GM12878 (cell line): Measurements from ENCODE around the gene IDH3B. TPM values are rescaled to one million over a fixed set of nuclear protein-coding genes. Genes with fewer than 3 reads are reported as not detected.
A peak's percentile ranks its signal among the peaks of the same experiment; 100 is the strongest.

Source experiments
- ATAC-seq: fragments of 200-7000 bp; cut with Tn5 transposase; 3 replicates; pipeline ENCODE4 v1.9.1; 2020; ENCODE audit warnings: mild to moderate bottlenecking, moderate library complexity
- BruUV-seq: library from RNA; stranded (reverse); fragments of 400-500 nt; replicated peaks from 2 replicates; lab custom pipeline; 2021; lab: Mats Ljungman, UMichigan
- CTCF ChIA-PET: fragments of 300-600 bp; sonication (Branson Sonifier 250); formaldehyde crosslinking; extraction: SDS; loops from one replicate; lab custom pipeline; 2021; ENCODE audit warnings: inconsistent platforms; lab: Yijun Ruan, JAX
- POLR2A ChIA-PET: fragments of 350-600 bp; formaldehyde crosslinking; extraction: SDS; loops from one replicate; lab custom pipeline; 2021; ENCODE audit warnings: inconsistent platforms; lab: Charles Lee
- RAD21 ChIA-PET: fragments of 300-600 bp; sonication (Branson Sonifier 250); formaldehyde crosslinking; loops from one replicate; lab custom pipeline; 2023; ENCODE audit warnings: antibody characterized with exemption; ENCODE audit not compliant: unreplicated experiment; lab: Charles Lee
- SMC1A ChIA-PET: fragments of 300-600 bp; sonication (Branson Sonifier 250); formaldehyde crosslinking; loops from one replicate; lab custom pipeline; 2023; ENCODE audit not compliant: unreplicated experiment, uncharacterized antibody; lab: Charles Lee
- DNase-seq: peaks from one replicate; pipeline ENCODE4 v3.0.0-alpha.2; 2011; ENCODE audit warnings: low read depth, low spot score
- FAIRE-seq: peaks from 3 replicates; lab custom pipeline; 2011; peaks lifted over from hg19 to GRCh38; lab: Jason Lieb, UNC
- H2AFZ ChIP-seq: 2 replicates; pipeline ENCODE4 v1.6.0; 2011; ENCODE audit warnings: low read depth, low read length, control low read depth; ENCODE audit not compliant: control insufficient read depth
- H3K27ac ChIP-seq: 2 replicates; pipeline ENCODE4 v1.5.1; 2011; ENCODE audit warnings: control low read depth; ENCODE audit not compliant: control insufficient read depth, insufficient read depth
- H3K27me3 ChIP-seq, 2 experiments: replicated peaks in 1 of 2; 2 replicates each; pipeline versions ENCODE4 v1.6.0 to v1.6.1; 2011; ENCODE audit warnings: low read length in 1 of 2; ENCODE audit not compliant: control insufficient read depth in 2 of 2, insufficient read depth in 2 of 2
- H3K36me3 ChIP-seq, 2 experiments: 2 replicates each; pipeline ENCODE4 v1.5.1; 2011; ENCODE audit warnings: low read length in 1 of 2; ENCODE audit not compliant: control insufficient read depth in 2 of 2, insufficient read depth in 2 of 2
- H3K4me1 ChIP-seq: 2 replicates; pipeline ENCODE4 v1.6.1; 2011; ENCODE audit warnings: mild to moderate bottlenecking, low read length, moderate library complexity, mixed read lengths; ENCODE audit not compliant: control insufficient read depth, insufficient read depth
- H3K4me2 ChIP-seq: 2 replicates; pipeline ENCODE4 v1.6.0; 2011; ENCODE audit warnings: control low read depth; ENCODE audit not compliant: control insufficient read depth, insufficient read depth
- H3K4me3 ChIP-seq: fragments of 200-600 bp; sonication (generic); 2 replicates; pipeline ENCODE4 v1.5.1; 2016
- H3K79me2 ChIP-seq: 2 replicates; pipeline ENCODE4 v1.6.0; 2011; ENCODE audit warnings: low read length; ENCODE audit not compliant: control insufficient read depth, insufficient read depth
- H3K9ac ChIP-seq: 2 replicates; pipeline ENCODE4 v1.8.0; 2011; ENCODE audit warnings: low read length, control low read depth, mixed read lengths; ENCODE audit not compliant: control insufficient read depth, insufficient read depth
- H3K9me3 ChIP-seq: replicated peaks from 3 replicates; pipeline ENCODE4 v1.5.1; 2011; ENCODE audit warnings: mild to moderate bottlenecking, low read length; ENCODE audit not compliant: control insufficient read depth, insufficient read depth
- H4K20me1 ChIP-seq: 2 replicates; pipeline ENCODE4 v1.6.0; 2011; ENCODE audit not compliant: control insufficient read depth, insufficient read depth
- HCFC1 ChIP-seq: fragments of 150-350 bp; IDR thresholded peaks from 2 replicates; pipeline ENCODE4 v1.6.1; 2014; ENCODE audit warnings: low read length
- KLF5 ChIP-seq: fragments of 450-650 bp; IDR thresholded peaks from 2 replicates; pipeline ENCODE4 v1.6.1; 2014; ENCODE audit warnings: mild to moderate bottlenecking; ENCODE audit not compliant: partially characterized antibody
- MEF2B ChIP-seq: fragments of 450-650 bp; IDR thresholded peaks from 2 replicates; pipeline ENCODE4 v1.6.1; 2018; ENCODE audit warnings: mild to moderate bottlenecking, moderate library complexity; ENCODE audit not compliant: partially characterized antibody, poor library complexity, severe bottlenecking
- POLR2AphosphoS5 ChIP-seq: IDR thresholded peaks from 2 replicates; pipeline ENCODE4 v1.6.1; 2011; ENCODE audit warnings: mild to moderate bottlenecking, low read length, inconsistent platforms
- RFX5 ChIP-seq: IDR thresholded peaks from 2 replicates; pipeline ENCODE4 v1.6.1; 2011; ENCODE audit warnings: low read depth, low read length, improper control_type of control experiment
- YBX1 ChIP-seq: fragments of 450-650 bp; IDR thresholded peaks from 2 replicates; pipeline ENCODE4 v1.6.1; 2016; ENCODE audit warnings: antibody characterized with exemption
- ZNF24 ChIP-seq: fragments of 450-650 bp; IDR thresholded peaks from 2 replicates; pipeline ENCODE4 v1.6.1; 2017; ENCODE audit warnings: antibody characterized with exemption, mild to moderate bottlenecking
- WGBS: methylation state at CpG from one replicate; pipeline ENCODE4 v1.1.6; 2016; ENCODE audit warnings: low lambda C conversion rate; ENCODE audit not compliant: insufficient replicate concordance, insufficient coverage; ENCODE audit errors: missing lambda C conversion rate; 5-methylcytosine and 5-hydroxymethylcytosine counted together
- in situ Hi-C: fragments of 300-500 bp; cut with MboI; formaldehyde crosslinking; loops from 9 replicates; pipeline ENCODE4 v1.14.3; 2018; ENCODE audit warnings: mixed read lengths
- intact Hi-C: fragments of 100-400 bp; cut with micrococcal nuclease; formaldehyde crosslinking; loops from one replicate; pipeline ENCODE4 v1.14.2; 2022; ENCODE audit not compliant: unreplicated experiment
- polyA plus RNA-seq, 11 experiments: library from polyadenylated mRNA; depleted of rRNA in 4 of 11; unstranded in 6 of 11; stranded (reverse) in 5 of 11; fragments of >200 nt; fragmentation: Nextera tagmentation in 4 of 11; fragmentation: Illumina TruSeq in 1 of 11; extraction: Ambion mirVana in 4 of 11; extraction: Trizol in 1 of 11; gene quantifications; 1 replicate in 1 of 11; 2 replicates in 10 of 11; pipeline versions ENCODE4 v1.2.1 to v1.2.3, GENCODE V29; 2011 to 2016; ENCODE audit warnings: inconsistent platforms in 2 of 11, missing spikeins in 2 of 11, low read depth in 1 of 11
- total RNA-seq, 4 experiments: library from RNA; depleted of rRNA in 3 of 4; stranded (reverse); fragments of >200 nt in 3 of 4; fragmentation: Illumina TruSeq in 1 of 4; extraction: Trizol in 1 of 4; gene quantifications; 2 replicates each; pipeline versions ENCODE4 v1.2.1 to v1.2.3, GENCODE V29; 2013 to 2021
- TF ChIP-seq, protein P1 (sequence below): fragments of 450-650 bp; IDR thresholded peaks from 2 replicates; pipeline ENCODE4 v1.6.1; 2017; ENCODE audit warnings: mild to moderate bottlenecking, moderate library complexity
- TF ChIP-seq, protein P2 (sequence below): fragments of 450-650 bp; formaldehyde crosslinking; IDR thresholded peaks from 2 replicates; pipeline ENCODE4 v1.4.0; 2020; ENCODE audit warnings: mild to moderate bottlenecking, moderate library complexity

Gene IDH3B
- total and polyA plus RNA-seq, 10 of the 15 experiments (the other 5 are each of a cell fraction or from before 2014, with no cell fraction given): 65.3 to 177 (median 121) TPM

DNA sequence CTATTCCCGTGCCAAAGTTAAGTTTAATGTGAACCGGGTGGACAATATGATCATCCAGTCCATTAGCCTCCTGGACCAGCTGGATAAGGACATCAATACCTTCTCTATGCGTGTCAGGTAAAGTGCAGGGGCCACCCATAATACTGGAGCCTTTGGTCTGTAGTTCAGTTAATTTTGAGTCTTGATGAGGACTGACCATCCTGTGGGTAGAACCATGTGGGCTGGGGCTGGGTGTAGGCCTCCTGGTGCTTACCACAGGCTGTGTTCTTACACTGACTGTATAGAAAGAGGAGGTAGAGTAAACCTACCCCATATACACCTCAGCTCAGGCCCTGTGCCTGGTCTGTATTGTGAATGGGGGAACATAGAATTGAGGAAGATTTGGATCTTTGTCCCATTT lies 9.2 kb downstream of the IDH3B start:
- H3K9ac ChIP-seq: no peak overlapping the region
- WGBS: 98% methylated on average over 3 of the region's 3 CpGs
- POLR2A ChIA-PET: interaction anchor here (1.2 to 5.6 kb wide), 2 partner anchors 10 to 186 kb away, joined by 4 to 47 read pairs; partner anchors contain the start of genes IDH3B, PCED1A and VPS16
- DNase-seq (no peak), ATAC-seq (no peak), FAIRE-seq (no peak)
- no peak overlapping the region for H3K27ac ChIP-seq
- H3K9me3 ChIP-seq: no peaks in the 10 kb centered on the region
- H3K79me2 ChIP-seq: peaks cover 52% of the 10 kb centered on the region
- CTCF ChIA-PET: interaction anchor here (0.7 to 1.4 kb wide), 4 partner anchors 10 to 346 kb away, joined by 3 to 4 read pairs (median 4); no protein-coding TSS in a partner anchor
- in situ Hi-C loops: no loop called here
- H3K27me3 ChIP-seq: no peaks in the 10 kb centered on the region
- SMC1A ChIA-PET: interaction anchor here (4.9 kb wide), 1 partner anchor 10 kb away, joined by 25 read pairs; the partner anchor contains the start of gene IDH3B
- peak overlapping the region; percentile 95 for H3K4me2 ChIP-seq
- peaks cover 17% of the 10 kb centered on the region for H4K20me1 ChIP-seq
- H3K36me3 ChIP-seq: peaks cover 29 to 37% of the 10 kb centered on the region in 2 experiments
- peaks cover 13% of the 10 kb centered on the region for H3K4me1 ChIP-seq
- TF ChIP-seq, protein P1, sequence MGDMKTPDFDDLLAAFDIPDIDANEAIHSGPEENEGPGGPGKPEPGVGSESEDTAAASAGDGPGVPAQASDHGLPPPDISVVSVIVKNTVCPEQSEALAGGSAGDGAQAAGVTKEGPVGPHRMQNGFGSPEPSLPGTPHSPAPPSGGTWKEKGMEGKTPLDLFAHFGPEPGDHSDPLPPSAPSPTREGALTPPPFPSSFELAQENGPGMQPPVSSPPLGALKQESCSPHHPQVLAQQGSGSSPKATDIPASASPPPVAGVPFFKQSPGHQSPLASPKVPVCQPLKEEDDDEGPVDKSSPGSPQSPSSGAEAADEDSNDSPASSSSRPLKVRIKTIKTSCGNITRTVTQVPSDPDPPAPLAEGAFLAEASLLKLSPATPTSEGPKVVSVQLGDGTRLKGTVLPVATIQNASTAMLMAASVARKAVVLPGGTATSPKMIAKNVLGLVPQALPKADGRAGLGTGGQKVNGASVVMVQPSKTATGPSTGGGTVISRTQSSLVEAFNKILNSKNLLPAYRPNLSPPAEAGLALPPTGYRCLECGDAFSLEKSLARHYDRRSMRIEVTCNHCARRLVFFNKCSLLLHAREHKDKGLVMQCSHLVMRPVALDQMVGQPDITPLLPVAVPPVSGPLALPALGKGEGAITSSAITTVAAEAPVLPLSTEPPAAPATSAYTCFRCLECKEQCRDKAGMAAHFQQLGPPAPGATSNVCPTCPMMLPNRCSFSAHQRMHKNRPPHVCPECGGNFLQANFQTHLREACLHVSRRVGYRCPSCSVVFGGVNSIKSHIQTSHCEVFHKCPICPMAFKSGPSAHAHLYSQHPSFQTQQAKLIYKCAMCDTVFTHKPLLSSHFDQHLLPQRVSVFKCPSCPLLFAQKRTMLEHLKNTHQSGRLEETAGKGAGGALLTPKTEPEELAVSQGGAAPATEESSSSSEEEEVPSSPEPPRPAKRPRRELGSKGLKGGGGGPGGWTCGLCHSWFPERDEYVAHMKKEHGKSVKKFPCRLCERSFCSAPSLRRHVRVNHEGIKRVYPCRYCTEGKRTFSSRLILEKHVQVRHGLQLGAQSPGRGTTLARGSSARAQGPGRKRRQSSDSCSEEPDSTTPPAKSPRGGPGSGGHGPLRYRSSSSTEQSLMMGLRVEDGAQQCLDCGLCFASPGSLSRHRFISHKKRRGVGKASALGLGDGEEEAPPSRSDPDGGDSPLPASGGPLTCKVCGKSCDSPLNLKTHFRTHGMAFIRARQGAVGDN: no peak
- TF ChIP-seq YBX1 (no peak), ZNF24 (no peak), RFX5 (no peak), KLF5 (no peak), HCFC1 (no peak), POLR2AphosphoS5 (peak; percentile 12; the same call in 1 of the 2 replicates), MEF2B (no peak)
- TF ChIP-seq, protein P2, sequence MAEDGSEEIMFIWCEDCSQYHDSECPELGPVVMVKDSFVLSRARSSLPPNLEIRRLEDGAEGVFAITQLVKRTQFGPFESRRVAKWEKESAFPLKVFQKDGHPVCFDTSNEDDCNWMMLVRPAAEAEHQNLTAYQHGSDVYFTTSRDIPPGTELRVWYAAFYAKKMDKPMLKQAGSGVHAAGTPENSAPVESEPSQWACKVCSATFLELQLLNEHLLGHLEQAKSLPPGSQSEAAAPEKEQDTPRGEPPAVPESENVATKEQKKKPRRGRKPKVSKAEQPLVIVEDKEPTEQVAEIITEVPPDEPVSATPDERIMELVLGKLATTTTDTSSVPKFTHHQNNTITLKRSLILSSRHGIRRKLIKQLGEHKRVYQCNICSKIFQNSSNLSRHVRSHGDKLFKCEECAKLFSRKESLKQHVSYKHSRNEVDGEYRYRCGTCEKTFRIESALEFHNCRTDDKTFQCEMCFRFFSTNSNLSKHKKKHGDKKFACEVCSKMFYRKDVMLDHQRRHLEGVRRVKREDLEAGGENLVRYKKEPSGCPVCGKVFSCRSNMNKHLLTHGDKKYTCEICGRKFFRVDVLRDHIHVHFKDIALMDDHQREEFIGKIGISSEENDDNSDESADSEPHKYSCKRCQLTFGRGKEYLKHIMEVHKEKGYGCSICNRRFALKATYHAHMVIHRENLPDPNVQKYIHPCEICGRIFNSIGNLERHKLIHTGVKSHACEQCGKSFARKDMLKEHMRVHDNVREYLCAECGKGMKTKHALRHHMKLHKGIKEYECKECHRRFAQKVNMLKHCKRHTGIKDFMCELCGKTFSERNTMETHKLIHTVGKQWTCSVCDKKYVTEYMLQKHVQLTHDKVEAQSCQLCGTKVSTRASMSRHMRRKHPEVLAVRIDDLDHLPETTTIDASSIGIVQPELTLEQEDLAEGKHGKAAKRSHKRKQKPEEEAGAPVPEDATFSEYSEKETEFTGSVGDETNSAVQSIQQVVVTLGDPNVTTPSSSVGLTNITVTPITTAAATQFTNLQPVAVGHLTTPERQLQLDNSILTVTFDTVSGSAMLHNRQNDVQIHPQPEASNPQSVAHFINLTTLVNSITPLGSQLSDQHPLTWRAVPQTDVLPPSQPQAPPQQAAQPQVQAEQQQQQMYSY (CRISPR knock-in tag): no peak
- TF ChIP-seq, all 136 proteins: peak for 1
- Histone ChIP-seq H3K4me3 (peak overlapping the region; percentile 95), H2AFZ (no peak overlapping the region)
- RAD21 ChIA-PET: no interaction called here
- BruUV-seq: no TSS peak
- intact Hi-C loops: loop anchor here (5.0 kb wide), 1 partner anchor 183 kb away; the partner anchor contains the start of gene SNRPB
